IMR-90 (cell line): ENCODE results near the gene NUP107. TPM values are rescaled to one million over a fixed set of nuclear protein-coding genes. Genes with fewer than 3 reads are reported as not detected.

Experiments
- ATAC-seq: fragments of 200-7000 bp; cut with Tn5 transposase; 2 replicates; pipeline ENCODE4 v1.9.1; 2020; ENCODE audit warnings: low read depth, mild to moderate bottlenecking, moderate library complexity
- BruUV-seq: library from RNA; stranded (reverse); fragments of 400-500 nt; replicated peaks from 2 replicates; lab custom pipeline; 2021; lab: Mats Ljungman, UMichigan
- CTCF ChIA-PET: fragments of 300-600 bp; formaldehyde crosslinking; extraction: SDS; loops from one replicate; lab custom pipeline; 2021; ENCODE audit warnings: antibody characterized with exemption; lab: Yijun Ruan, JAX
- POLR2A ChIA-PET: fragments of 300-600 bp; sonication (Branson Sonifier 250); formaldehyde crosslinking; loops from one replicate; lab custom pipeline; 2022; ENCODE audit warnings: antibody characterized with exemption; ENCODE audit not compliant: unreplicated experiment; lab: Charles Lee
- DNase-seq: peaks from one replicate; pipeline ENCODE4 v3.0.0; 2013
- H2AFZ ChIP-seq: replicated peaks from 2 replicates; pipeline ENCODE3; 2013; ENCODE audit warnings: low read length, mild to moderate bottlenecking; ENCODE audit not compliant: poor library complexity
- H2AK5ac ChIP-seq: 2 replicates; pipeline ENCODE4 v1.6.1; 2013; ENCODE audit warnings: low read depth, low read length, inconsistent platforms
- H2AK9ac ChIP-seq: replicated peaks from 2 replicates; pipeline ENCODE3; 2013; ENCODE audit warnings: mild to moderate bottlenecking, low read depth, low read length, moderate library complexity; ENCODE audit not compliant: poor library complexity
- H2BK120ac ChIP-seq: 2 replicates; pipeline ENCODE4 v1.6.1; 2013; ENCODE audit warnings: low read depth, low read length, inconsistent platforms
- H2BK15ac ChIP-seq: 3 replicates; pipeline ENCODE4 v1.6.1; 2013; ENCODE audit warnings: low read depth, low read length, inconsistent platforms
- H2BK20ac ChIP-seq: 2 replicates; pipeline ENCODE4 v1.6.1; 2013; ENCODE audit warnings: low read depth, mild to moderate bottlenecking, inconsistent platforms, low read length, moderate library complexity
- H2BK5ac ChIP-seq: 2 replicates; pipeline ENCODE4 v1.6.1; 2013; ENCODE audit warnings: mild to moderate bottlenecking, low read depth, low read length, inconsistent platforms; ENCODE audit not compliant: poor library complexity, severe bottlenecking
- H3K14ac ChIP-seq: replicated peaks from 2 replicates; pipeline ENCODE4 v1.6.1; 2013; ENCODE audit warnings: low read depth, low read length, inconsistent platforms
- H3K18ac ChIP-seq: 2 replicates; pipeline ENCODE4 v1.6.1; 2013; ENCODE audit warnings: low read depth, low read length, control low read depth
- H3K23ac ChIP-seq: 2 replicates; pipeline ENCODE4 v1.6.1; 2013; ENCODE audit warnings: low read depth, low read length, inconsistent platforms
- H3K27ac ChIP-seq: 2 replicates; pipeline ENCODE4 v1.5.1; 2013; ENCODE audit warnings: mild to moderate bottlenecking, control low read depth, low read length; ENCODE audit not compliant: insufficient read depth
- H3K27me3 ChIP-seq: 2 replicates; pipeline ENCODE4 v1.6.1; 2013; ENCODE audit warnings: low read length; ENCODE audit not compliant: control insufficient read depth, insufficient read depth
- H3K36me3 ChIP-seq: 2 replicates; pipeline ENCODE4 v1.6.1; 2013; ENCODE audit warnings: low read length, mixed read lengths; ENCODE audit not compliant: control insufficient read depth, insufficient read depth
- H3K4ac ChIP-seq: 2 replicates; pipeline ENCODE4 v1.6.1; 2013; ENCODE audit warnings: low read depth, low read length, inconsistent platforms
- H3K4me1 ChIP-seq: 2 replicates; pipeline ENCODE4 v1.6.1; 2013; ENCODE audit warnings: low read length, mixed read lengths; ENCODE audit not compliant: control insufficient read depth, insufficient read depth
- H3K4me2 ChIP-seq: 2 replicates; pipeline ENCODE4 v1.6.1; 2013; ENCODE audit warnings: low read depth, mild to moderate bottlenecking, control low read depth, low read length, moderate library complexity
- H3K4me3 ChIP-seq: 2 replicates; pipeline ENCODE4 v1.5.1; 2013; ENCODE audit warnings: low read depth, mild to moderate bottlenecking, control low read depth, low read length, moderate library complexity; ENCODE audit not compliant: insufficient read depth
- H3K56ac ChIP-seq: 2 replicates; pipeline ENCODE4 v1.6.1; 2013; ENCODE audit warnings: low read length, inconsistent platforms; ENCODE audit not compliant: insufficient read depth; ENCODE audit errors: extremely low read depth
- H3K79me1 ChIP-seq, 2 experiments: 2 replicates each; pipeline ENCODE4 v1.6.1; 2013; ENCODE audit warnings: low read length in 2 of 2, inconsistent platforms in 1 of 2, low read depth in 1 of 2
- H3K9ac ChIP-seq: 2 replicates; pipeline ENCODE4 v1.6.1; 2013; ENCODE audit warnings: low read depth, low read length, control low read depth
- H3K9me1 ChIP-seq: 2 replicates; pipeline ENCODE4 v1.6.1; 2013; ENCODE audit warnings: low read length, inconsistent platforms; ENCODE audit not compliant: insufficient read depth
- H3K9me3 ChIP-seq: 2 replicates; pipeline ENCODE4 v1.6.1; 2013; ENCODE audit warnings: low read length; ENCODE audit not compliant: control insufficient read depth, insufficient read depth
- H4K20me1 ChIP-seq: 2 replicates; pipeline ENCODE4 v1.6.1; 2013; ENCODE audit warnings: low read length, inconsistent platforms; ENCODE audit not compliant: insufficient read depth
- H4K5ac ChIP-seq: 2 replicates; pipeline ENCODE4 v1.6.1; 2013; ENCODE audit warnings: mild to moderate bottlenecking, low read depth, low read length, control low read depth
- H4K8ac ChIP-seq, 2 experiments: 2 replicates each; pipeline ENCODE4 v1.6.1; 2013; ENCODE audit warnings: low read depth in 2 of 2, low read length in 2 of 2, control low read depth in 1 of 2, inconsistent platforms in 1 of 2
- H4K91ac ChIP-seq: 2 replicates; pipeline ENCODE4 v1.6.1; 2013; ENCODE audit warnings: low read depth, low read length, inconsistent platforms; ENCODE audit not compliant: insufficient read depth
- CTCF ChIP-seq: conservative IDR thresholded peaks from 2 replicates; pipeline ENCODE4 v1.5.1; 2012; ENCODE audit warnings: mild to moderate bottlenecking, low read depth, low read length, improper control_type of control experiment
- FOS ChIP-seq: fragments of 150-350 bp; IDR thresholded peaks from 2 replicates; pipeline ENCODE4 v1.6.1; 2016; ENCODE audit warnings: low read depth, low read length
- RFX5 ChIP-seq: IDR thresholded peaks from 2 replicates; pipeline ENCODE4 v1.8.0; 2012; ENCODE audit warnings: low read depth, mild to moderate bottlenecking, low read length, moderate library complexity
- WGBS, 2 experiments: methylation state at CpG; one replicate each; pipeline versions ENCODE4 v1.1.5 to v1.1.7; 2013; ENCODE audit warnings: missing lambda C conversion rate in 2 of 2; ENCODE audit not compliant: insufficient read length in 1 of 2; ENCODE audit errors: extremely low coverage in 2 of 2; 5-methylcytosine and 5-hydroxymethylcytosine counted together
- dilution Hi-C: fragments of 300-500 bp; cut with HindIII; formaldehyde crosslinking; loops from one replicate; pipeline ENCODE4 v1.14.3; 2018; ENCODE audit warnings: low sequenced_read_pairs; ENCODE audit not compliant: unreplicated experiment
- in situ Hi-C: fragments of 300-500 bp; cut with MboI; formaldehyde crosslinking; loops from 3 replicates; pipeline ENCODE4 v1.14.3; 2019; ENCODE audit warnings: low sequenced_read_pairs, inconsistent platforms, mixed read lengths
- intact Hi-C: fragments of 100-400 bp; cut with micrococcal nuclease; formaldehyde crosslinking; loops from 2 replicates; pipeline ENCODE4 v1.10.0; 2022
- polyA plus RNA-seq, 3 experiments: library from polyadenylated mRNA; depleted of rRNA; stranded (reverse); fragments of >200 nt; gene quantifications; 2 replicates each; pipeline ENCODE4 v1.2.3, GENCODE V29; 2012; ENCODE audit warnings: low replicate concordance in 1 of 3
- total RNA-seq: library from RNA; depleted of rRNA; stranded (reverse); fragments of >200 nt; gene quantifications from 2 replicates; pipeline ENCODE4 v1.2.3, GENCODE V29; 2012; rRNA removed

The NUP107 gene
- total and polyA plus RNA-seq, 2 of the 4 experiments (the other 2 are of a cell fraction): 34.5 to 69.7 TPM

GRCh38 chr12:68794653-68795251 lies 108.0 kb downstream of the NUP107 start:
- H3K14ac ChIP-seq: no peak overlapping the region; the same call in 1 of the 2 replicates
- H2AK5ac ChIP-seq: no peak overlapping the region
- POLR2A ChIA-PET: interaction anchor here (0.5 kb wide), 1 partner anchor 14 kb away, joined by 4 read pairs; no protein-coding TSS in a partner anchor
- no CpG with 5 or more reads among the region's 3 CpGs for WGBS, 2 experiments
- H2BK5ac ChIP-seq: peak overlapping the region; percentile 67
- H2AFZ ChIP-seq: no peak overlapping the region
- H2BK15ac ChIP-seq: no peak overlapping the region
- ATAC-seq (peak; percentile 97), DNase-seq (peak; percentile 86)
- H3K56ac ChIP-seq: no peak overlapping the region
- H3K27ac ChIP-seq: peak overlapping the region; percentile 37
- peaks cover 9% of the 10 kb centered on the region; the same call in 1 of the 2 replicates for H3K9me1 ChIP-seq
- no peaks in the 10 kb centered on the region for H4K20me1 ChIP-seq
- TF ChIP-seq RFX5: no peak
- peak; percentile 57 for TF ChIP-seq FOS
- no peak for TF ChIP-seq CTCF
- H3K4me3 ChIP-seq: no peak overlapping the region
- no peak overlapping the region for H3K9ac ChIP-seq
- peak overlapping the region in 1 of 2 experiments; percentile 32; a peak in 1 of 4 replicates for H4K8ac ChIP-seq
- intact Hi-C loops (no loop called here), dilution Hi-C loops (no loop called here), in situ Hi-C loops (no loop called here)
- H3K27me3 ChIP-seq: no peaks in the 10 kb centered on the region
- H3K79me1 ChIP-seq: no peaks in the 10 kb centered on the region
- no peak overlapping the region for H3K4me2 ChIP-seq
- H3K4me1 ChIP-seq: no peaks in the 10 kb centered on the region; the same call in 1 of the 2 replicates
- CTCF ChIA-PET: no interaction called here
- BruUV-seq: no TSS peak
- H2BK120ac ChIP-seq: peak overlapping the region; percentile 3; the same call in 1 of the 2 replicates
- no peak overlapping the region for H4K5ac ChIP-seq
- H3K23ac ChIP-seq: no peak overlapping the region
- no peak overlapping the region for H4K91ac ChIP-seq
- H3K4ac ChIP-seq: peak overlapping the region; percentile 3; the same call in 1 of the 2 replicates
- no peaks in the 10 kb centered on the region for H3K9me3 ChIP-seq
- H2AK9ac ChIP-seq: no peak overlapping the region
- 0 out of 2 replicates have a peak overlapping the region, but pooled peaks have one; percentile 65 for H2BK20ac ChIP-seq
- H3K18ac ChIP-seq: no peak overlapping the region; the same call in 1 of the 2 replicates
- H3K36me3 ChIP-seq: no peaks in the 10 kb centered on the region

Other genes starting within 250 kb of the NUP107 start
- gene RAP1B, start 76.1 kb upstream of the NUP107 start, total RNA-seq: 200 and 262 TPM in 2 replicates
- 114 and 159 TPM in 2 replicates for gene RAP1B, start 76.1 kb upstream of the NUP107 start, polyA plus RNA-seq (2012; rRNA removed)
- 3.6 TPM in 2 replicates for gene SLC35E3, start 59.2 kb downstream of the NUP107 start, total RNA-seq
- gene SLC35E3, start 59.2 kb downstream of the NUP107 start, polyA plus RNA-seq (2012; rRNA removed): 3.9 and 5.1 TPM in 2 replicates
- gene MDM2, start 121.2 kb downstream of the NUP107 start, total RNA-seq: 196 and 235 TPM in 2 replicates
- 21.0 and 21.9 TPM in 2 replicates for gene MDM2, start 121.2 kb downstream of the NUP107 start, polyA plus RNA-seq (2012; rRNA removed)
- gene CPM, start 246.2 kb downstream of the NUP107 start, total RNA-seq: 7.2 and 8.8 TPM in 2 replicates
- 1.9 and 2.0 TPM in 2 replicates for gene CPM, start 246.2 kb downstream of the NUP107 start, polyA plus RNA-seq (2012; rRNA removed)